CD4-positive, alpha-beta T cell treated with Interleukin-17A for 4 hours (primary cell): Measurements from ENCODE around the gene CCDC150.
"Not testable (repeated sequence)": the region's sequence is repeated elsewhere in the genome, so short reads cannot be mapped to it uniquely, and the experiment has no call there.

Source experiments
- DNase-seq: peaks from one replicate; pipeline ENCODE4 v3.0.0-alpha.2; 2020; ENCODE audit warnings: mixed read lengths

Gene CCDC150

DNA sequence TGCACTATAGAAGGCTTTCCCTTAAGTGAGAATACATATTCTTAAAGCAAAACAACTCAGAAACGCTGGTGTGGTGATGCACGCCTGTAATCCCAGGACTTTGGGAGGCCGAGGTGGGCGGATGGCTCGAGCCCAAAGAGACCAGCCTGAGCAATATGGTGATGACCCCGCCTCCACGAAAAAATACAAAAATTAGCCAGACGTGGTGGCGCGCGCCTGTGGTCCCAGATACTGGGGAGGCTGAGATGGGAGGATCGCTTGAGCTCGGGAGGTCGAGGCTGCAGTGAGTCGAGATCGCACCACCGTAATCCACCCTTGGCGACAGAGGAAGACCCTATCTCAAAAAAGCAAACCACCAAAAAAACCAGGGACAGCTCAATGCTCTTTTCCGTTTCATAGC, 750 bp upstream of the CCDC150 start:
- DNase-seq = no peak

DNA sequence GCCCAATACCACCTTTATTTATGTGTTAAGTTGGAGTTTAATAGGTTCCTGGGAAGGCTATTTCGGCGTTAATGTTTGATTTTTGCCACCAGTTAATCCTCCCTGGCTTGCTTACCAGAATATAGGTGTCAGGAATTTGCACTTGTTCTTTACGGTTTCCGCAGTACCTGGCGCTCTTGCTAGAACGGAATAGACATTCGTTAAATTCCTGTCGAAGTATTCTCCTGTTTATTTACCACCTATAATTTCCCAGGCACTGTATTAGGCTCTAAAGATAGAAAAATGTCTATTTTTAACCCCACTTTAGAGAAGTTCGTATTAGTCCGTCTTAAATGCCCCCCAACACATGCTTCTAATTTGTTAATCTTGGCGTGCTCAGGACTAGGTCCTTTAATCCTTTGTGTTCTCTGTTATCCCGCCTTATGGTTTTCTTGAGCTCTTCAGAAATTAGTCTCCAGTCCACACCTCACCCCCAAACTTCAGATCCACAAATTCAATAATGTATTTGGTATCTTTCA, 575 bp downstream of the CCDC150 start:
- no peak for DNase-seq

DNA sequence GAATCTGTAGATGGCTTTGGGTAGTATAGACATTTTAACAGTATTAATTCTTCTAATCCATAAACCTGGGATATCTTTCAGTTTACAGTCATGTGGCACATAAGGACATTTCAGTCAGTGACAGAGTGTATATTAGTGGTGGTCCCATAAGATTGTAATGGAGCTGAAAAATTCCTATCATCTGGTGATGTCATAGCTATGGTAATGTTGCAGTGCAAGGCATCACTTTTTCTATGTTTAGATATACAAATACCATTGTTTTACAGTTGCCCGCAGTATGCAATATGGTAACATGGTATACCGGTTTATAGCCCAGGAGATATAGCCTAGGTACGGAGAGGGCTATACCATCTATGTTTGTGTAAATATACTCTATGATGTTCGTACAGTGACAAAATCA, 9.7 kb downstream of the CCDC150 start:
- DNase-seq = no peak

DNA sequence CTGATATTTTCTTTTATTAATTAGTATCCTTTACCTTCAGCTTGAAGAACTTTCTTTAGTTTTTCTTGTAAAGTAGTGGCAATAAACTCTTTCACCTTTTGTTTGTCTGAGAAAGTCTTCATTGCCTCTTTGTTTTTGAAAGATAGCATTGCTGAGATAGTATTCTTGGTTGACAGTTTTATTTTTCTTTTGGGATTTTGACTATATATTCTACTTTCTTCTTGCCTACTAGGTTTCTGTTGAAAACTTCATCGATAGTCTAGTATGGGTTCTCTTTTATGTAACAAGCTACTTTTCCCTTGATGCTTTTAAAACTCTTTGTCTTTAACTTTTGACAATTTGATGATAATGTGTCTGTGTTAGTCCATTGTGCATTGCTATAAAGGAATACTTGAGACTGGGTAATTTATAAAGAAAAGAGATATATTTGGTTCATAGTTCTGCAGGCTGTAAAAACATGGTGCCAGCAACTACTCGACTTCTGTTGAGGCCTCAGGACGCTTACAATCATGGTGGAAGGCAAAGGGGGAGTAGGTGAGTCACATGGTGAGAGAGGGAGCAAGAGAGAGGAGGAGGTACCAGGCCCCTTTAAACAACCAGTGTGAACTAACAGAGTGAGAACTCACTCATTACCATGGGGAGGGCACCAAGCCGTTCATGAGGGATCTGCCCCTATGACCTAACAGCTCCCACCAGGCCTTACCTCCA, 12.0 kb downstream of the CCDC150 start:
- no peak for DNase-seq

DNA sequence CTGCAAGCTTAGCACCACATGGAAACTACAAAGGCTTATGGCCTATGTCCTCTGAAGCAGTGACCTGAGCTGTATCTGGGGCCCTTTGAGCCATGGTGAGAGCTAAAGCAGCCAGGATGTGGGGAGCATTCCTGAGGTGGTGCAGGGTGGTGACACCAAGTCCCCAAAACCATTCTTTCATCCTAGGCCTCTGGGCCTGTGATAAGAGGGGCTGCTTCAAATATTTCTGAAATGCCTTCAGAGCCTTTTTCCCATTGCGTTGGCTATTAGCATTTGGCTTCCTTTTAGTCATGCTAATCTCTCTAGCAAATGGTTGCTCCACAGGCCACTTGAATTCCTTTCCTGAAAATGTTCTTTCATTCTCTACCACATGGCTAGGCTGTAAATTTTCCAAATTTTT, 13.4 kb downstream of the CCDC150 start:
- no peak for DNase-seq

DNA sequence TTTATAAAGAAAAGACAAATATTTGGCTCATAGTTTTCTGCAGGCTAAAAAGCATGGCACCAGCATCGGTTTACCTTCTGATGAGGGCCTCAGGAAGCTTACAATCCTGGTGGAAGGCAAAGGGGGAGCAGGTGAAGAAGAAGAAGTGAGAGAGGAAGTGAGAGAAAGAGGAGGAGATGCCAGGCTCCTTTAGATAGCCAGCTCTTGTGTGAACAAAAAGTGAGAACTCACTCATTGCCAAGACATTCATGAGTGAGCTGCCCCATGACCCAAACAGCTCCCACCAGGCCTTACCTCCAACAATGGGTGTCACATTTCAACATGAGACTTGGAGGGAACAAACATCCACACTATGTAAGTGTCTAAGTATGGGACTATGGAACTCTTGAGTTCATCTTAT, 14.3 kb downstream of the CCDC150 start:
- no peak for DNase-seq

DNA sequence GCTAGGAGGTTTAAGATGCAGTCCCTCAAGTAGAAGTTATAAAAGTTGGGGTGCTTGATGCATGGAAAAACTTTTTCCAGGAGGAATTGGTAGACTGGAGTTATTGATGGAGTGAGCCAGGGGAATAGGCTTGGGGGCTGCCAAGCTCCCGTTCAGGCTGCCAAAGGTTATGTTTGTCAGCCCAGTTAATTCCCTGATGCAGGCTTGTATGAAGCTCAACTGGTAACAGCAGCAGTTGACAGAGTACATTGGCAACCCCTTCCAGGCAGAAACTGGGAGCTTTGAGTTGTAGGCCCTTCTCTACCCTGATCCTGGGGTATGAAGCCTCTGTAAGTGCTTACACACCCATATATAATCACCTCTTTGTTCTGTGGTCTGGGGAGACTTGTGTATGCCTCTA, 16.2 kb downstream of the CCDC150 start:
- no peak for DNase-seq

DNA sequence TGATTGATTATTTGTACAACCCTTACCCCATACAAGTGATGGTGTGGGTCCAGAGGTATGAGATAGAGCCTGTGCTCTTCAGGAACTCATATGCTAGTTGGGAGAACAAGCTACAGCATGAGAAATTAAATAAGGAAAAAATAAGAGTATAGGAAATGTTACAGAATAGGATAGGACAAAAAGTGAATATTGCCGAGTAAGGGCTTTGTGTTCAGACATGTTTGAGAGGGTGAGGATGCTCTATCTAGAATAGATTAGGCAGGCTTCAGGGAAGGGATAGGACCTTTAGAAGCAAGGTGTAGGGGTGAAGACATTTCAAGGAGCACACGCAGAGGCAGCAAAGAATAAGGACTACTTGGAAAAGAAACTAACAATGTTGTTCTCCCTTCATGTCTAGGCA, 17.8 kb downstream of the CCDC150 start:
- DNase-seq = no peak

DNA sequence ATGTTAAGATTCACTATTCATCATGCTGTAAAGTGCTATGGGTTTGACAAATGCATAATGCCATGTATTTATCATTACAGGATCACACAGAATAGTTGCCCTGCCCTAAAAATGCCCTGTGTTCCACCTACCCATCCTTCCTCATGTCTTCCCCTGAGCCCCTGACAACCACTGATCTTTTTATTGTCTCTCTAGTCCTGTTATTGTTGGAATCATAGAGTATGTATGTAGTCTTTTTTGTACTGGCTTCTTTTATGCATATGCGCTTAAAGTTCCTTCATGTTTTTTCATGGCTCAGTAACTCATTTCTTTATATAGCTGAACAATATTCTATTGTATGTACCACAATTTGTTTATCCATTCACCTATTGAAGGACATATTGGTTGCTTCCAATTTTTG, 20.3 kb downstream of the CCDC150 start:
- DNase-seq = no peak

DNA sequence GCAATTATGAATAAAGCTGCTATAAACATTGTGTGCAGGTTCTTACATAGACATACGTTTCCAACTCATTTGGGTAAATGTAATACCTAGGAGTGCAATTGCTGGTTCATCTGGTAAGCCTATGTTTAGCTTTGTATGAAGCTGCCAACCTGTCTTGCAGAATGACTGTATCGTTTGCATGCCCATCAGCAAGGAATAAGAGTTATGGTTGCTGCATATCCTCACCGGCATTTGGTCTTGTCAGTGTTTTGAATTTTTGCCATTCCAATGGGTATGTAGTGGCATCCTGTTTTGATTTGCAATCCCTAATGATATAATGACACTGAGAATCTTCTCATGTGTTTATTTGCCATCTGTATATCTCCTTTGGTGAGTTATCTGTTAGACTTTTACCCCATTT, 20.7 kb downstream of the CCDC150 start:
- no peak for DNase-seq

DNA sequence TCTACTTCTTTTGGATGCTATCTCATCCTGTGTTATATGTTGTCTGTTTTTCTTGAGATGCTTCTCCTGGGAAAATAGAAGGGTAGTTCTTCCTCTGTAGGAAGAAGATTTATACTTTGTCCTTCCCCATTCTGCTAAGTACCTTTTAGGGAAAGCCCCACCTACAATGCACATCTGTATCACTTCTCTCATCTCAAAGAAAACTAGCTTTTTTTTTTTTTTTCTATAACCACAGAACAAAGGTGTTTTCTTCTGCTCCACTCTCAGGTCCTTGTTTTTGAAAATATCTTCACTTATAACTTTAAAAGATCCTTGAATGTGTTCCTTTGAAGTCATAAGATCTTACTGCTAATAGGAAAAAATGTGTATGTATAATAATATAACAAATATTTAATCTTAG, 30.8 kb downstream of the CCDC150 start:
- no peak for DNase-seq

DNA sequence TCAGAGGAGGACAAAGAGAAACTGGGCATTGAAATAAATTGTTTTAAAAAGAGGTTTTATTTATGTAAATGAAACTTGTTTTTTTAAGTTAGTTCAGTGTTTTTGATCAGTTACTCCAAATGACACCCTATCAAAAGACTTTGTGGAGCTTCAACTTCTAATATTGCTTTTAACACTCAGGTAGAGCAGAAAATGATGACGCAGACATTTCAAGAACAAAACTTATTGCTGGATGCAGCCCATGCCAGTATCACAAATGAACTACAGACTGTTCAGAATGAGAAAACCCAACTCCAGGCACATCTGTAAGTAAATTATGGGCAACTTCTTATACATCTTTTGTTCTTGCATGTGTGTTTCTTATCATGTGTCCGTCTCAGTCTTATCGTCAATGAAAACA, 36.4 kb downstream of the CCDC150 start:
- no peak for DNase-seq

DNA sequence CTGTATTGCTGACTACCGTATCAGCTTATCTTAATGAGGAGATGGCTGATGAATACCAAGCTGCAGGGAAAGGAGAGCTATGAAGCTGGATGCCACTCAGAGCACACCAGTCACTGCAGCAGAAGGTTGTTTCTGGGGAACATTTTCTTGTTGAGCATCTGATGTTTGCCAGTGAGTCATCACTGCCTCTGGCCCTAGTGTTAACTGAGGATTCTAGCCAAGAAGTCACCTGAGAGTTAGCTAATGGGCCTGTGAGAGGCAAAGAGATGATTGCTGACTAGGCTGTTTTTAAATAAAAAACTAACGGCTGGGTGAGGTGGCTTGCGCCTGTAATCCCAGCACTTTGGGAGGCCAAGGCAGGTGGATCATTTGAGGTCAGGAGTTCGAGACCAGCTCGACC, 37.9 kb downstream of the CCDC150 start:
- no peak for DNase-seq

DNA sequence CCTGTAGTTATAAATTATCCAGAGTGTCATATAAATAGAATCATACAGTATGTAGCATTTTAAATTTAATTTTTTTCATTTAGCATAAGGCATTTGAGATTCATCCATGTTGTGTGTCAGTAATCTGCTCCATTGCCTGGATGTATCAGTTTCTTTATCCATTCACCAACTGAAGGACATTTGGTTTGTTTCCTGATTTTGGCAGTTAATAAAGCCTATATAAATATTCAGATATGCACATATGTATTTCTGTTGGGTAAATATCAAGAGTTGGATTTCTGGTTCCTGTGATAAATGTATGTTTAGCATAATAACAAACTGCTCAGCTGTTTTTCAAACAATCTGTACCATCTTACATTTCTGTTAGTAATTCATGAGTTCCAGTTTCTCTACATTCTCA, 39.9 kb downstream of the CCDC150 start:
- DNase-seq = no peak

DNA sequence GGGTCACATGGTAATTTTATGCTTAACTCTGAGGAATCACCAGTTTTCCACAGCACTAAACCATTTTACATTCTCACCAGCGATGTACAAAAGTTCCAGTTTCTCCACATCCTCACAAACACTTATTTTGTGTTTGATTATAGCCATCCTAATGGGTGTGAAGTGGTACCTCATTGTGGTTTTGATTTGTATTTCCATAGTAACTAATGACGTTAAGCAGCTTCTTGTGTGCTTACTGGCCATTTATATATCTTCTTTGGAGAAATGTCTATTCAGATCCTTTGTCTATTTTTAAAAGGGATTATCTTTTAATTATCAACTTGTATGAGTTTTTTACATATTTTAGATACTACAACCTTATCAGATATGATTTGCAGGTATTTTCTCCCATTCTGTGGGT, 42.0 kb downstream of the CCDC150 start:
- no peak for DNase-seq

DNA sequence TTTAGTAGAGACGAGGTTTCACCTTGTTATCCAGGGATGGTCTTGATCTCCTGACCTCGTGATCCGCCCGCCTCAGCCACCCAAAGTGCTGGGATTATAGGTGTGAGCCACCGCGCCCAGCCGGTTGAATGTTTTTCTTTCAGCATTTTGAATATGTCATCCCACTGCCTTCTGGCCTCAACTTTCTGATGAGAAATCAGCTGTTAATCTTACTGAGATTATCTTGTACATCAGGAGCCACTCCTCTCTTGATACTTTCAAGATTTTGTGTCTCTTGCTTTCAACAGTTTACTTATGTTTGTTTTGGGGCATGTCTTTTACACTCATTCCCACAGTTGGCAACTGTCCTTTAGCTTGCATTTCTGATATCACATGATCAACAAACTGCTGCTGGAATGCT, 46.3 kb downstream of the CCDC150 start:
- DNase-seq = no peak

DNA sequence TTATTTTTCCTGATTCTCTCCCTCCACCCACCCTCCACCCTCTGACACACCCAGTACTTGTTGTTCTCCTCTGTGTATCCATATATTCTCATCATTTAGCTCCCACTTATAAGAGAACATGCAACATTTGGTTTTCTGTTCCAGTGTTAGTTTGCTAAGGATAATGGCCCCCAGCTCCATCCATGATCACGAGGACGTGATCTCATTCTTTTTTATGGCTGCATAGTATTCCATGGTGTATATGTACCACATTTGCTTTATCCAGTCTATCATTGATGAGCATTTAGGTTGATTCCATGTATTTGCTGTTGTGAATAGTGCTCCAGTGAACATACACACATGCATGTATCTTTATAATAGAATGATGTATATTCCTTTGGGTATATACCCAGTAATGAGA, 47.2 kb downstream of the CCDC150 start:
- DNase-seq = not testable (repeated sequence)

DNA sequence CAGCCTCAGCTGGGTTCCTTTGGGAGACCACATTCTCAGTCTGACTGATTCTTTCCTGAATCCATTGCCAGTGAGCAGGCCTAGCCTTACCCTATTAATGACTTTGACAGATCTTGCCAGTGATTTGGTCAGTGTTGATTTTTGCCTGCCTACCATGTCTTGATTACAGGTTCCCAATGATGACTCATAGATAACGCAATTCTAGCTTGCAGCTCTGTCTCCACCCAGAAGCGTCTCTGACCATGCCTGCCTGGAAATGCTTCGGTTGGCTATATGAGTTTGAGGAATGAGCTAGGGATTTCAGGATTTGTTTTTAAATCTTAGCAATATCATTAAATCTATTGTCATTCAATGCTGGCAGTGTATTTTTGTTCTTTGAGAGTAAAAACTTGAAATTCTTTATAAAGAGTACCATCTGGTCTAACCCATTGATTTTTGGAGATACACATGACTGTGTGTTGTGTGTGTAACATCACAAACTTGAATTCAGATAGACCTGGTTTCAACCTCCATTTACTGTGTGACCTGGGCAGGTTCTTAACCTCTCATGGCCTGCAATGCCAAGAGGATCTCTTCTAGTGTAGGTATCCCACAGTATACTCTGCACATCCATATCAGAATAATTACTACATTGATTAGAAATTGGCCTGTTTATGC, 57.0 kb downstream of the CCDC150 start:
- no peak for DNase-seq

DNA sequence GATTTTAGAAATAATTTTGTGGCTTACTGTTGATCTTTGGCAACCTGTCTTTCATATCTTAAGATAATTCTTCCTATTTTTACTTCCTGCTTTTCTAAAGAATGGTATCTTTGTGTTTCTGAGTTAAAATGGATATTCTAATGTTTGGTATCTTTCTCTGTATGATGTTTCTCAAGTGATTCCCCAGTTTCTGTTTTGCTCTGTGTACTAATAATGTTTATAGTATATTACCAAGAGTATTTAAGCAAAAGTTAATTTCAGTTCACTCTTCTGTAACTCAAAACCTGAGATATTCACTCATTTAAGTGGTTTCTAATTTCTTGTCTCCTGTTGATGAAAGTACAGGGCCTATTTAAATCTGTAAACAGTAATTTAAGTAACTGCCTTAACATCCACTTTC, 58.3 kb downstream of the CCDC150 start:
- DNase-seq = no peak

DNA sequence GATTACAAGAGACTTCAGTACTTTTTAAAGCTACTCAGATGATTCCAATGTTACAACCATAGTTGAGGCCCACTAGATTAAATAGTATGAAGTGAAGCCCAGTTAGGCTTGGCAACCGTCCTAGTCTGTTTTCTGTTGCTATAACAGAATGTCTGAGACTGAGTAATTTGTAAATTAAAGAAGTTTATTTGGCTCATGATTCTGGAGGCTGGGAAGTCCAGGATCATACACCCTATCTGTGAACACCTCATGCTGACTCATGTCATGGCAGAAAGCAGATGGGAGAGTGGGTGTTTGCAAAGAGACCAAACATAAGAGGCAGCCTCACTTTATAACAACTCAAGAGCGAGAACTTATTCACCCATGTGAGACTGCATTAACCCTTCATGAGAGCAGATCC, 63.1 kb downstream of the CCDC150 start:
- DNase-seq = no peak

DNA sequence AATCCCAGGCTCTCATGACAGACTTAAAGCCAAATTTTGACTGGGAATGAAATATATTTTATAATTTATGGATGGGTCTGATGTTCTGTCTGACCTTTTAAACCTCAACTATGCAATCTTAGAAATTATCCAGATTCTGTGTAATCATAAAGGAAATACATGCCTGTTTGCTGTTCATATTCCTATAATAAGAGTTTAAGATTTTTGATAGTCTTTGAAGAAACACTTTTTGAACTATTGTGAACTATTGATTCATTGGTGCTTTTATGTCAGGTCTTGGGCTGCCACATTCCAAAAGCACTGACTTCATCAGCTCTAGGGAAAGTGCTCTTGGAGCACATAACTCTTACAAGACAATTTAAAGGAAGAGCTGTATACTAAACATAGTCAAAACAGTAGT, 64.2 kb downstream of the CCDC150 start:
- DNase-seq = no peak

DNA sequence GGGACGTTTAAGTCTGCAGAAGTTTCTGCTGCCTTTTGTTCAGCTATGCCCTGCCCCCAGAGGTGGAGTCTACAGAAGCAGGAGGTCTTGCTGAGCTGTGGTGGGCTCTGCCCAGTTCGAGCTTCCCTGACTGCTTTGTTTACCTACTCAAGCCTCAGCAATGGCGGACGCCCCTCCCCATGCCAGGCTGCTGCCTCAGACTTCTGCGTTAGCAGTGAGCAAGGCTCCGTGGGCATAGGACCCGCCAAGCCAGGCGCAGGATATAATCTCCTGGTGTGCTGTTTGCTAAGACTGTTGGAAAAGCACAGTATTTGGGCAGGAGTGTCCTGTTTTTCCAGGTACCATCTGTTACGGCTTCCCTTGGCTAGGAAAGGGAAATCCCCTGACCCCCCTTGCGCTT, 70.5 kb downstream of the CCDC150 start:
- DNase-seq = not testable (repeated sequence)

DNA sequence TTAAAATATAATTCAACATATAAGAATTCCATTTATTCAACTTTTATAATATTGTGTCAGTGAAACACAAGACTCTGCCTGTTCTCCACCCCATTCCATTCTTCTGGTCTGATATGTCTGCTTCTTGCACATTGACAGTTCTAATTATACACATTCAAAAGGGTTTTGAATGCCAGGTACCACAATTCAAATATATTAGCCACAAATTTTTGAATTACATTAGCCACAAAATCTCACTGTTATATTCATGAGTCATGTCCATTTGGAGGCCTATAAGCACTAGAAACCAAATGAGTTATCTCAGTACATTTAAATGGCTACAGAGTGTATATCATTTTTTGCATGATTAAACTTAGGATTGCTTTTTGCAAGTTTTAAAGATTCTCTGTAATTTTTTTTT, 72.1 kb downstream of the CCDC150 start:
- DNase-seq = no peak

DNA sequence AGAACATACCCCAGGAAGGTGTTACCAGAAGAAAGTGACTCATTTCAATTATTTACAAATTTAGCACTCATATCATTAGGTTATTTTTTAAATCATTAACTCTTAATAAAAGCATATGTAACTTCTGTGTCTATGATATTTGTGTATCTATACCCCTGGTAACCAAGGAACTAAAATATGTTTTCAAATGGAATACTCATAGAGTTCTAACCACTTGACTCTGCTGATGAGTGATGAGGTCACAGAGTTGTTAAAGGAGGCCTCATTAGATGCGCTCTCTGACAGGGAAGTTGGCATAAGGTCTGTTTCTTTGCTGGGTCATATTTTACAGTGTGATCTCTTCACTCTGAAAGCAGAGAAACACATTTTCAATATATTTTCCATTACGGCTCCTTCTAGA, 73.4 kb downstream of the CCDC150 start:
- DNase-seq = no peak
